ENCODE data around the gene UGT2B17.
"Not testable (repeated sequence)": the region's sequence is repeated elsewhere in the genome, so short reads cannot be mapped to it uniquely, and the experiment has no call there.

UGT2B17 gene

DNA sequence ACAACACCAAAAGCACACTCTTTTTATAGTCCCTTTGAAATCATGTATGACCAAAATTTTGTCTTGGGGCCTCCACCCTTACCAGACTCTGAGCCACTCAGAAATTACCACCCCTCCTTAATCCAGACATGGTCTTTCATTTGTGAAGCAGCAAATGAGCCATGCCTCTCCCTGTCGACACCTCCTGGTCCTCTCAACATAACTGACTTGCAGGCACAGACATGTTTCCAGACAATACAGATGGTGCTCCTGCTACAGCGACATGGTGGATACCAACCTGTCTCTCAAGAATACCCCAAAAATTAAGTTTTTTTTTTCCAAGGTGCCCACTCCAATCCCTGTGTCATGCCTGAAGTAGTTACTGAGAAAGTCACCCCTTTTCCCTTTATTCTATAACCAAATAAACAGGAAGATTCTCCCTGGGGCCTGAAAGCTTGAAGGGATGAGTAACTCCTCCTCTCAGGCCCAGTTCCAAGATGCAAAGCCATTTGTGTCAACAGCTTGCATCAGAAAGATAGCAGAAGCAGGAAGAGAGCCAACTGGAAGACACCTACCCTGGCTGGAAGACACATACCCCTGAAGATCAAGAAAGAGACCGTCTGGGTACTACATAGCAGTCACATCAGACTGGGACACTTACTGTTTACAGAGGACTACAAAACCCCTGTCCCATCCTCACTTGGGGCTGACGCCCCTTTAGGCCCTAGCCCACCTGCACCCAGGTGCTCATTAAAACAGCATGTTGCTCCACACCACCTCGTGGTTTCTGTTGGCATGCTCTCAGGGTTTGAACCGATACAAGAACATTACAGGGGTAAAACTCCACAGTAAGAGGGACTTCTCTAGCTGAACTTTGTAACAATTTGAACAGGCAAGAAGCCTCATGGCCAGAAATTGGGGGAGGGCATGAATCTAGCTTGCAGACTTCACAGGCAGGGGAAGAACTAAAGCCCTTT lies 5.5 kb upstream of the UGT2B17 start:
- H3K27ac ChIP-seq, result no peak overlapping the region
- TF ChIP-seq CTCF (conservative IDR thresholded peaks at IDR 0.05), result no peak

DNA sequence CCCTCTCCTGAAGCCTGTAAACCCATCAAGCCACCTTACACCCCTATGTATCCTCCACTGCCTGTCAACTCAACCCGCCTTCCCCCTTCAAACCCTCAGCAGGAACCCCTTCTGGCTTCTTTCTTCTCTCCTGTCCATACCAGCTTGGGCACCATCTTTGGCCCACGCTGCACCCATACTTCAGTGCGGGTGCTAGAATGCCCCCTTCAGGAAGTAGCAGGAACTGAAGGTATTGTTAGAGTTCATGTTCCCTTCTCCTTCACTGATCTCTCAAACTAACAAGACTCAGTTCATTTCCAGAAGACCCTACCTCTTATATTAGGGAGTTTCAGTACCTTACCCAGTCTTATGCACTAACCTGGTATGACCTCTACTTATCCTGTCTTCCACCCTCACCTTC lies 1.5 kb upstream of the UGT2B17 start:
- H3K27ac ChIP-seq, result no peak overlapping the region
- no peak for TF ChIP-seq CTCF (conservative IDR thresholded peaks at IDR 0.05)

DNA sequence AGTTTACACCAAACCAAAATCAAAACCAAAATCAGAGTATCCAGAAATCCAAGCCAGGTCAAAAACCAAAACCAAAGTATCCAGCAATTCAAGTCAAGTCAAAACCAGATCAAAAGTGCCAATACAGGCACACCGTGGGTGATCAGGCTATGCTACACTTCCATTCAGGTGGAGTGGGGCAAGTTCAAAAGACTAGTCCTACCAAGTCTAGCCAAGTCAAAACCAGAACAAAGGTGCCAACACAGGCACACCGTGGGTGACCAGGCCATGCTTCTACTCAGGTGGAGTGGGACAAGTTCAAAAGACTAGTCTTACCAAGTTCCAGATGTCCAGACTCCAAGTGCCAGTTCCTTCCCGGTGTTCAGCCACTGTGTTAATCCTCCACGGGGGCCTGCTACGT lies 486 bp downstream of the UGT2B17 start:
- H3K27ac ChIP-seq, result not testable (repeated sequence)

DNA sequence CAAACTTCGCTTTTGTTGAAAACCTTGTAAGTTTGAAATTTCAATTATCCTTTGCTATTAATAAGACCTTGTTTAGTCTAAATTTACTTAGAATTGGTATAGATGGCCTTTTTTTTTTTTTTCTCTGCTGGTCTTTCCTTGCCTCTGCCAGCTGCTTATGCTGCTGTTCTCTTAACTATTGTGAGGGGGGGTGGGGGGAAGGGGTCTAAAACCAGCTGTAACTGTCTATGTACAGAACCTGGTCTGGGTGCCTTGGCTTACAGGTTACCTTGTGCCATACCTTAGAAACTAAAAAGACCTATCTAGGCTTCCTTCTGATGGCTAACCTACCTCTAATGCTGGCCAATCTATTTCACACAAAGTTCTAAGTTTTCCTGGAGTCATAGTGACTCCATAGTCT lies 1.0 kb downstream of the UGT2B17 start:
- no peak overlapping the region for H3K27ac ChIP-seq
- no peak for TF ChIP-seq CTCF (conservative IDR thresholded peaks at IDR 0.05)

GRCh38 chr4:68572653-68573170 lies 3.4 kb downstream of the UGT2B17 start:
- no peak overlapping the region for H3K27ac ChIP-seq
- no peak for TF ChIP-seq CTCF (conservative IDR thresholded peaks at IDR 0.05)

DNA sequence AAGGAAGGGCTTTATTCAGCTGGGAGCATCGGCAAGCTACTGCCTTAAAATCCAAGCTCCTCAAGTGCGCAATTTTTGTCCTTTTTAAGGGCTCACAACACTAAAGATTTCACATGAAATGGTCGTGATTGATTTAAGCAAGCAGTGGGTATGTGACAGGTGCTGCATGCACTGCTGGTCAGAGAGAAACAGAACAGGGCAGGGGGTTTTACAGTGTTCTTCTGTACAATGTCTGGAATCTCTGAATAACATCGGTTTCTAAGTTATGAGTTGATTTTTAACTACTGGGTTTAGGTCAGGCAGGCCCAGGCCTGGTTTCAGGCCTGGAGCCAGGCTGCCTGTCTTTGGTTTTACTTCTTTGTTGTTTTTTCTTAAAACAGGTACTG lies 6.0 kb downstream of the UGT2B17 start:
- no peak for TF ChIP-seq CTCF (conservative IDR thresholded peaks at IDR 0.05)

GRCh38 chr4:68569466-68570121 lies 6.5 kb downstream of the UGT2B17 start:
- TF ChIP-seq CTCF (conservative IDR thresholded peaks at IDR 0.05), result no peak
- peak overlapping the region; percentile 52 for H3K27ac ChIP-seq

More for the DNA sequence above, 6.0 kb downstream of the UGT2B17 start:
- H3K27ac ChIP-seq, result peak overlapping the region; percentile 52; the same call in 1 of the 2 replicates

DNA sequence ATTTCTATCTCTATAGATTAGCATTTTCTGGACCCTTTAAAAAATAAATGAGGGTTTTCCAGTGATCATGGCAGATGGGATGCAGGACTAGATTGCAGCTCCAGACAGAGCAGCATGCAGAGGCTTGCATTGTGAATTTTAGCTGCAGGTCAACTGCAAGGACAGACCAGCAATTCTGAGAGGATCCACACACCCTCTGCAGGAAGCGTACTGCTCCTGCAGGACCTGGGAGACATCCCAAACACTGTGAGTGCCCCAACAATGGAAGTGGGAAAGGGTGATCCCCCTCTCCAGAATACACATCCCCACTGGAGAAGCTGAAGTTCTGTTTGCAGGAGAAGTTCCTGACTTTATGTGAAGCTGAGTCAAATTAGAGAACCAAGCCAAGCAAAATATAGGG lies 7.1 kb downstream of the UGT2B17 start:
- peak overlapping the region; percentile 52 for H3K27ac ChIP-seq

GRCh38 chr4:68568535-68568934 lies 7.6 kb downstream of the UGT2B17 start:
- not testable (repeated sequence) for H3K27ac ChIP-seq

- H3K27ac ChIP-seq, result not testable (repeated sequence)
Measured at GRCh38 chr4:68566364-68566763, 9.8 kb downstream of the UGT2B17 start.

GRCh38 chr4:68565082-68565481 lies 11.0 kb downstream of the UGT2B17 start:
- not testable (repeated sequence) for H3K27ac ChIP-seq

DNA sequence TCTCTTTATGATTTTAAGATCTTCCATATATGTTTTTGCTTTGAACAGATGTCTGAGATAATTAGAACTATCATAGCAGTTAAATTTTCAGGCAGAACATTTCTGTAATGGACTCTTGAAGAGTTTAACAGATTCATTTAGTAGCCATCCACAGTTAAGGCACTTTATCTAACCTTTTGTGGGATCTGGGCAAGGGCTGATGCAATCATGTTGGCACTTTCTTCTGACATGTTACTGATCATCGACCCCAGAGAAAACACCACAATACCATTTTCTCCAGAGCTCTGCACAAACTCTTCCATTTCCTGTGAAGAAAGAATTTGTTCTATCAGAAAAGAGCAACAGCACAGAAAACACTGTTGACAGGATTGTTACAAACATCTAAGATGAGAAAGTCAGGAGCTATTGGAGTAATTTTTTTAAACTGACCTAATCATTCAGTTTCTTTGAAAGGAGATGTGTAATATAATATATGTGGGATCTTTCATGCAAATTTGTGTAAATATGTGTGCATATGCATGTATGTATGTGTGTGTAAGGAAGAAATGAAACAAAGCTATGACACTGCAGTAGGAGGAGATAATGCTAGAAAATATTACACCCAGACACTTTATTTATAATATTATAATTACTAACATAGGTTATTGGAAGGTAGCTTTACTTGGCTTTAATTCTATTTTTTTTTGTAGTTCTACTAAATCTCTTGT lies 15.6 kb downstream of the UGT2B17 start:
- not testable (repeated sequence) for H3K27ac ChIP-seq
